GM18907 (cell line): Measurements from ENCODE around the gene HYDIN.
"Not testable (repeated sequence)": the region's sequence is repeated elsewhere in the genome, so short reads cannot be mapped to it uniquely, and the experiment has no call there.

Experiments used
- ATAC-seq: cut with Tn5 transposase; IDR thresholded peaks from one replicate; pipeline ENCODE4 v1.9.1; 2021; ENCODE audit warnings: mild to moderate bottlenecking, moderate library complexity; ENCODE audit not compliant: unreplicated experiment

Gene HYDIN

GRCh38 chr16:71226229-71227141, 4.0 kb downstream of the HYDIN start:
- ATAC-seq, result no peak

DNA sequence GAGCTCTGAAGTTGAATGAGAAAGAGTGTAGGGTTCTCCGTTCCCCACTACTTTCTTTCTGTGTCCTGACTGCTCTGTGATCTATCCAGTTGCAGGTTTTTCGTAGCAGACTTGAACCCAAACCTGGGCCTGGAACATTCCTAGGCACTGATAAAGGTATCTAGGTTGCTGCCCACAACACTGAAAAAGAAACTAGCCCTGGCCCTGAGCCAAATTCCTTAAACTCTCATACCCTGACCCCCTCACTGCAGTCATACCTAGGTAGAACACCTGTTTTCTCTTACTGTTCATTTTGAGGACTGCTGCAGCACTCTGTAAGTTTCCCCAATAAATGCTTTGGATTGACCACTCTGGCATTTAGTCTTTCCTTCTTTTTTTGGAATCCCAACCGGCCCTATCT, 5.4 kb downstream of the HYDIN start:
- no peak for ATAC-seq

DNA sequence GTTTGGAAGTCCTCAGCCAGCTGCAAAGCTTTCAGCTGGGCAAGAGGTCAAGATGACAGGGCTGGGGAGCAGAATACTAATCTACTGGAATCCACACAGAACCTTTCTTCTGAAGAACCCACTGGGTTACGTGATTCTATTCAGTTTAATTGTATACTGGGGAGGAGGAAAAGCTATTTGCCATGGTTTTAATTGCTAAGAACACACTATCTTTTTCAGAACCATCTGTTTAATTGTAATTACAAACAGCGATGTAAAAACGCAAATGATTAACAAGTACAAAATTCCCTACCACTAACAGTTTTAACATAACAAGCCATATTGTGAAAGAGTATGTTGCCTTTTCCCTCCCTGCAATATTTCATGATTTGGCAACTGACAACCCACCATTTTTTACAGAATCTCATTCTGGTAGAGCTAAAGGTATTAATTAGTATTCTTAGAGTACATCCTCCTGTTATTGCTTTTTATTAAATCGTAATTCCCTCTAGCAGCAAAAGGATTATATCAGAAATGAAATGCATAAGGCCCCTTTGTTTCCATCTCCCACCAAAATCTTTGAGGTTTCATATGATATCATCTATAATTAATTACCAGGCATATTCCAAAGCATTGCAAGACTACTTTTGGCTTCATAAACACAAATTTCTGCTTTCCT, 12.1 kb downstream of the HYDIN start:
- no peak for ATAC-seq

GRCh38 chr16:71217506-71217905, 13.0 kb downstream of the HYDIN start:
- ATAC-seq, result no peak

DNA sequence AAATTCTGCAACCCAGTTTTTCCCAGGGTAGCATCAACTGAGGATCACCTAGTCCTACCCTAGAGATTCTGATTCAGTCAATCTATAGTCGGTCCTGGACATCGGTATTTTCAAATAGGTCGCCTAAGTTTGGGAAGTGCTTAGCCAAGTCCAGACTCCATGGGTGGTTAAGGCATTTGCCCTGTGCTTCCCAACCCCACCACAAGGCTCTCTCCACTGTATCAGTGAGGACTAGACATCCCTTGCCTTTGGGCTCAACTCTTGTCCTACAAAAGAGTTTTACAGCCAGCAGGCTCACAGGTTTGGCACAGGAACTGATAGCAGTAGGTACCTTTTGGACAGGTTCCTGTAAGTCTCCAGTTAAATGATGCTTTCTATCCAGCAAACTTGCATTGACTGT, 13.8 kb downstream of the HYDIN start:
- no peak for ATAC-seq

GRCh38 chr16:71214746-71215381, 15.7 kb downstream of the HYDIN start:
- ATAC-seq, result no peak

- ATAC-seq, result no peak
Measured at GRCh38 chr16:71205482-71206131, 24.9 kb downstream of the HYDIN start.

GRCh38 chr16:71203631-71204030, 26.9 kb downstream of the HYDIN start:
- no peak for ATAC-seq

- no peak for ATAC-seq
Measured at GRCh38 chr16:71201556-71201955, 29.0 kb downstream of the HYDIN start.

DNA sequence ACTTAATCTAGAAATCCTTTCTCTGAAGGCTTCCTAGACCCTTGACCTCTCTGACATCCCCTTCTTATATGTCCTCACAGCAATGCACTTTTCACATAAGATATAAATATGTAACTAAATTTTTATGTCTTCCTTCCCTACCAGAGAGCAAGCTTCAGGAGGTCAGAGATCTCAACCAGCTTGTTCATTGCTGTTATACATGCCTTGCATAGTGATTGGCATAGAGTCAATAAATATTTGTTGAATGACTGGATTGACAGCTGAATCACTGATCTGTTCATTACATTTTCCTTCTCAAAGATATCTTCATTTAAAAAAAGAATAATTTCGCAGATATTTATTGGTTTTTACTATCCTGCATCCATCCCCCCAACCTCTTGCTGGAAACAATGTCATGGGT, 29.5 kb downstream of the HYDIN start:
- ATAC-seq, result no peak

DNA sequence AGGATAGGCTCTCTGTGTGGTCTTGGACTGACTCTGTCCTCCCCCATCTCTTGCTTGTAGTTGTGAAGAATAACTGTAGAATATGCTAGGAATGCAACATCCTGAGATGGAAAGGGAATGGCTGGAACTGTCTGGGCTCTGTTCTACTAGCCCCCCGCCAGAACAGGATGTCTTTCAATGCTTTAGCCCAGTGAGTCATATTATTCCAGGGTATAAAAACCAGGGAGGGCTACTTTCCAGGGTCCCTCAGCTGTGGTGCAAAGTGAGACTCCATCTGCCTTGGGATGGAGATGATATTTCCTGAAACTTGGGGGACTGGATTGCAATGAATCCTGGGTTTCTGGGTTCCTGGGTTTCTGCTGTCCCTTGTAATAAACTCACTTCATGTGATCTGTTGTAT, 32.1 kb downstream of the HYDIN start:
- ATAC-seq, result no peak

DNA sequence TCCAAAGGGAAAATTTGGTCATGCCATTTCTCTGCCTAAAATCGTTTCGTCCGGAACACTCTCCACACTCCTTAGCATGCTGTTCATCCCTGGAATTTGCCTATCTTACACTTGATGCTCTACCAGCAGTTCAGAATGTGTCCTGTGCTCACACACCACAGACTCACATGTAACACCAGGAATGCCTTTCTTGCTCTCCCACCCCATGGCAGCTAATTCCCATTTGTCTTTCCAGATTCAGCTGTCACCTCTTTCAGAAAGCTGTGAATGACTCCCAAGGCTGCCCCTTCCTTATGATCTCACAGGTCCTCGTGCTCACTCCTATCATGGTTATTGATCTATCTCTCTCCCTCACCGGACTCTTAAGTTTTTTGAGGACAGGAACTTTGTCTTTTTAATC, 38.1 kb downstream of the HYDIN start:
- no peak for ATAC-seq

DNA sequence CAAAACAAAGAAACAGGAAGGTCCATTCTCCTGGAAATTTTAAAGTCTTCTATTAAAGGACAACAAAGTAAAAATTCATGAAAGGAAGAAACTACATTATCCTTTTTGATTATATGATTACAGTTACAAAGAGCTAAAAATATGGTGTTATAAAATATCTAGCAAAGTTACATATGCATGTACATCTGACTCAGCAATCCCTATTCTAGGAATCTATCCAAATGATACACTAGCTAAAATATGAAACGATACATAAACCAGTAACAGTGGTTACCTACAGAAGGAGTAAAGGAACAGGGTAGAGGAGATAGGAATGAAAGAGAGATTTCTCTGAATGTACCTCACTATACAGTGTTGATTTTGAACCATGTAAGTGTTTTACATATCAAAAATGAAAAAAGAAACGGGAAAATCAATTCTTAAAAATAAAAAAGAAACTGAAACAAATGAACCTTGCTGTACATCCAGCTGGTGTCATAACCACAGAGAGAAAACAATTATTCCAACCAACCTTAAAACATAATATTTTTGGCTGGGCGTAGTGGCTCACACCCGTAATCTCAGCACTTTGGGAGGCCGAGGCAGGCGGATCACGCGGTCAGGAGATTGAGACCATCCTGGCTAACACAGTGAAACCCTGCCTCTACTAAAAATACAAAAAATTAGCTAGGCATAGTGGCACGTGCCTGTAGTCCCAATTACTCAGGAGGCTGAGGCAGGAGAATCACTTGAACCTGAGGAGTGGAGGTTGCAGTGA, 41.4 kb downstream of the HYDIN start:
- ATAC-seq, result no peak

- ATAC-seq, result no peak
Measured at GRCh38 chr16:71185347-71185746, 45.2 kb downstream of the HYDIN start.

- no peak for ATAC-seq
Measured at GRCh38 chr16:71179569-71179968, 51.0 kb downstream of the HYDIN start.

GRCh38 chr16:71172481-71173207, 57.9 kb downstream of the HYDIN start:
- ATAC-seq, result no peak

DNA sequence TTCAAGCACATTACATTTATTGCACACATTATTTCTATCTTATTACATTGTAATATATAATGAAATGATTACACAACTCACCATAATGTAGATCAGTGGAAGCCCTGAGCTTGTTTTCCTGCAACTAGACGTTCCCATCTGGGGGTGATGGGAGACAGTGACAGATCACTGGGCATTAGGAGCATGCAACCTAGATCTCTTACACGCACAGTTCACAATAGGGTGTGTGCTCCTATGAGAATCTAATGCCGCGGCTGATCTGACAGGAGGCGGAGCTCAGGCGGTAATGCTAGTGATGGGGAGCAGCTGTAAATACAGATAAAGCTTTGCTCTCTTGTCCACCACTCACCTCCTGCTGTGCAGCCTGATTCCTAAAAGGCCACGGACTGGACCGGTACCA, 69.5 kb downstream of the HYDIN start:
- ATAC-seq, result not testable (repeated sequence)

GRCh38 chr16:71157278-71157677, 73.2 kb downstream of the HYDIN start:
- ATAC-seq, result not testable (repeated sequence)

DNA sequence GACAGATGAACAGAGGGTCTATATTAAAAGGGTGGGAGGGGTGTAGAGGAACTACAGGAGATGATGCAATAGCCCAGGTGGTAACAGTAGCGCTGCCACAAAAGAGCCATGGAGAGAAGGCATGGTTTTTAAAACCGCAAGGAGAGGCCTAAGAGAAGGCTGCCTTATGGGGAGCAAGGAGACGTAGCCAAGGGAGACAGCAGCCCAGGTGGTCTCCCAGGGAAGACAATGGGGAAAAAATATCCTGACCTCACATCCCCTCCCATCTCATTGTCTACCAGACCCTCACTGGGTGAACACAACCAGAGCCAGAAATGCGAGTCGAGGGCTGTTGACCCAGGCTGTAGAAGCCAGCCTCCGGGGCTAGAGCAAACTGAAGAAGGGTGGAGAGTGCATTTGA, 77.2 kb downstream of the HYDIN start:
- ATAC-seq, result not testable (repeated sequence)

DNA sequence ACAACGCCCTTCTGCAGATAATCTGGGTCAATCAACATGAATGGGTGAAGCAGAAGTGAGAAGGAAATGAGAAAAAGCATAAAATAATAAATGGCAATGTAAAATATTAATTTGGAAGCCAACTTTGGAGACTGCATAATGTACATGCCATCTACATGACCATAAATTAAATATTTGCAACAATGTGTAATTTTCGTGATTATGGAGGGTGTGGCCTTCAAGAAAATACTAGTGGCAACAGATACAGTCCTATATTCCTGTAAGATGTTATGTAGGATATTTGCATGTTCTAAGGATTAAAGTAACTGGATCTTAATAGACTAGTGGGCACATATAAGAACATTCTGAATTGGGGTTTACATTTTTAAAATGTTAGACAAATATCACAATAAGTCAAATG, 78.9 kb downstream of the HYDIN start:
- not testable (repeated sequence) for ATAC-seq
